HG02571 (cell line): Measurements from ENCODE around the gene CASP8.

ENCODE experiments used
- ATAC-seq: cut with Tn5 transposase; IDR thresholded peaks from one replicate; pipeline ENCODE4 v1.9.1; 2021; ENCODE audit warnings: mild to moderate bottlenecking, moderate library complexity; ENCODE audit not compliant: unreplicated experiment

The CASP8 gene

DNA sequence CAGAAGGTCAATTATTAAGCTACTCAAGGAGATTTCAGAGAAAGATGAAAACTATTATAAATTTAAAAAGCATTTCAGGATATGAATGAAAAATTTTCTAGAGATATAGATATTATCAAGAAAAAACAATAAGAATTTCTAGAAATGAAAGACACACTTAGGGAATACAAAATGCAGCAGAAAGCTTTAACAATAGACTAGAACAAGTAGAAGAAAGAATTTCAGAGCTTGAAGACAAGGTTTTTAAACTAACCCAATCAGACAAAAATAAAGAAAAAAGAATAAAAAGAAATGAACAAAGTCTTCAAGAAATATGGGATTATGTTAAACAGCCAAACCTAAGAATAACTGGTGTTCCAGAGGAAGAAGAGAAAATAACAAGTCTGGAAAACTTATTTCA, 62.4 kb downstream of the CASP8 start:
- ATAC-seq: no peak

GRCh38 chr2:201327678-201328077, 67.3 kb downstream of the CASP8 start:
- ATAC-seq: no peak

- no peak for ATAC-seq
Measured at GRCh38 chr2:201329409-201329808, 69.1 kb downstream of the CASP8 start.
